AG09319 (cell line): ENCODE measurements around the gene USP25.
"Not testable (repeated sequence)": the region's sequence is repeated elsewhere in the genome, so short reads cannot be mapped to it uniquely, and the experiment has no call there.

Source experiments
- DNase-seq: peaks from one replicate; pipeline ENCODE4 v3.0.0-alpha.2; 2010; ENCODE audit warnings: low read depth; ENCODE audit errors: extremely low read depth
- TF ChIP-seq, protein P1 (sequence below): IDR thresholded peaks from 2 replicates; pipeline ENCODE4 v1.5.1; 2011; ENCODE audit warnings: low read depth, mild to moderate bottlenecking, inconsistent platforms, low read length, moderate library complexity

USP25 gene

GRCh38 chr21:15731243-15731613 lies 1.4 kb downstream of the USP25 start:
- no peak for DNase-seq

GRCh38 chr21:15732290-15732995 lies 2.7 kb downstream of the USP25 start:
- TF ChIP-seq, protein P1, sequence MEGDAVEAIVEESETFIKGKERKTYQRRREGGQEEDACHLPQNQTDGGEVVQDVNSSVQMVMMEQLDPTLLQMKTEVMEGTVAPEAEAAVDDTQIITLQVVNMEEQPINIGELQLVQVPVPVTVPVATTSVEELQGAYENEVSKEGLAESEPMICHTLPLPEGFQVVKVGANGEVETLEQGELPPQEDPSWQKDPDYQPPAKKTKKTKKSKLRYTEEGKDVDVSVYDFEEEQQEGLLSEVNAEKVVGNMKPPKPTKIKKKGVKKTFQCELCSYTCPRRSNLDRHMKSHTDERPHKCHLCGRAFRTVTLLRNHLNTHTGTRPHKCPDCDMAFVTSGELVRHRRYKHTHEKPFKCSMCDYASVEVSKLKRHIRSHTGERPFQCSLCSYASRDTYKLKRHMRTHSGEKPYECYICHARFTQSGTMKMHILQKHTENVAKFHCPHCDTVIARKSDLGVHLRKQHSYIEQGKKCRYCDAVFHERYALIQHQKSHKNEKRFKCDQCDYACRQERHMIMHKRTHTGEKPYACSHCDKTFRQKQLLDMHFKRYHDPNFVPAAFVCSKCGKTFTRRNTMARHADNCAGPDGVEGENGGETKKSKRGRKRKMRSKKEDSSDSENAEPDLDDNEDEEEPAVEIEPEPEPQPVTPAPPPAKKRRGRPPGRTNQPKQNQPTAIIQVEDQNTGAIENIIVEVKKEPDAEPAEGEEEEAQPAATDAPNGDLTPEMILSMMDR, result no peak
- DNase-seq, result no peak

More at GRCh38 chr21:15731243-15731613, 1.4 kb downstream of the USP25 start:
- TF ChIP-seq, protein P1, result no peak

GRCh38 chr21:15732996-15733329 lies 3.2 kb downstream of the USP25 start:
- TF ChIP-seq, protein P1, result no peak

DNA sequence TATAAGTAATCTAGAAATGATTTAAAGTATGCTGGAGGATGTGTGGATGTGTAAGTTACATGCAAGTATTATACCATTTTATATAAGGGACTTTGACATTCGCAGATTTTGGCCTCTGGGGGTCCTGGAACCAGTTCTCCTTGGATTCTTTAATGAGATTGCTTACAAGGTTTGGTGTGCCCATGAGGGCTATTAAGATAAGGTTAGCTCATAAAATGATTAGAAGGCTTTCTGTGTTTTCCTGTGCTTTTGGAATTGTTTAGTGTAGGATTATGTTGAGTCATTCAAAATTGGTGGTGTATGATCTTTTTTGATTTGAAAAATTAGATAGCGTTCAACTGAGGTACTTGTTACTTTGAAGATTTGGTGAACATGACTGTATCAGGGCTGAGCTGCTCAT lies 5.6 kb downstream of the USP25 start:
- no peak for DNase-seq
- TF ChIP-seq, protein P1, result no peak

More at GRCh38 chr21:15732996-15733329, 3.2 kb downstream of the USP25 start:
- DNase-seq, result no peak

DNA sequence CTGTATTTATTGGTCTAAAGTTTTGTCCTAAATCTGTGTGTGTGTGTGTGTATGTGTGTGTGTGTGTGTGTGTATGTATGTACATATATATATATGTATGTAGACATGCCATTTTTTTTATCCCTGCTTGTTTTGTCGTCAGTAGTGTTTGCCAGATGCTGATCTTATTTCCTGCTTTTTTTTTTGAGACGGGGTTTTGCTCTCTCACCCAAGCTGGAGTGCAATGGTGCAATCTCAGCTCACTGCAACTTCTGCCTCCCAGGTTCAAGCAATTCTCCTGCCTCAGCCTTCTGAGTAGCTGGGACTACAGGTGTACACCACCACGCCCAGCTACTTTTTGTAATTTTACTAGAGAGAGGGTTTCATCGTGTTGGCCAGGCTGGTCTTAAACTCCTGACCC lies 6.1 kb downstream of the USP25 start:
- not testable (repeated sequence) for DNase-seq

DNA sequence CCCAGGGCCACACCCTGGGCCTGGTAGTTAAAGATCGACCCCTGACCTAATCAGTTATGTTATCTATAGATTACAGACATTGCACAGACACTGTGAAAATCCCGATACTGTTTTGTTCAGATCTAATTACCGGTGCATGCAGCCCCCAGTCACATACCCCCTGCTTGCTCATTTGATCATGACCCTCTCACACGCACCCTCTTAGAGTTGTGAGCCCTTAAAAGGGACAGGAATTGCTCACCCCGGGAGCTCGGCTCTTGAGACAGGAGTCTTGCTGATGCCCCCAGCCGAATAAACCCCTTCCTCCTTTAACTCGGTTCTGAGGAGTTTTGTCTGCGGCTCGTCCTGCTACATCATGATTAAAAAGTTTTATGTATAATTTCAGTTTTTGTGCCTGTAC lies 9.0 kb downstream of the USP25 start:
- not testable (repeated sequence) for DNase-seq

DNA sequence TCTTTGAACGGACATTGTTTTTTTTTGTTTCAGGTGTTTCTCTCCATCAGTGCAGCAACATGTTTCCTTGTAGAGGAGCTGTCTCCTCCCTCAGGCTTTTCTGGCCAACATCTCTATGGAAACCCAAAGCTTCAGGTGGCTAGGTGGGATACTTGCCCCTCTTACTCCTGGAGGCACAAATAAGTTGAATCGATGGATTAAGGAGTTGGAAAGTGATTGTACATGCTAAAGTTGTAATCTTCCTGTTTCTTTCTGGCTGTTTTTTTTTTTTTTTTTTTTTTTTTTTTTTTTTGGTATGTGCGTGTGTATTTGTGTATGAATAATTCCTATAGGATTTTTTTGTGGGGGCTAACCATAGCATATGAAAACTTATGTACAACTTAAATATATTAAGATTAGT lies 10.6 kb downstream of the USP25 start:
- TF ChIP-seq, protein P1, result no peak
- DNase-seq, result no peak

- no peak for DNase-seq
- TF ChIP-seq, protein P1, result no peak
Observed at GRCh38 chr21:15741510-15741909, 11.7 kb downstream of the USP25 start.
